Neuronal stem cell (in vitro differentiated cells): ENCODE measurements around the gene TP63.

Experiments used
- DNase-seq: peaks from one replicate; pipeline ENCODE4 v3.0.0-alpha.2; 2013; ENCODE audit warnings: low spot score
- H2AFZ ChIP-seq: one replicate; pipeline ENCODE4 v1.6.1; 2013; ENCODE audit warnings: mild to moderate bottlenecking, low read length, inconsistent platforms
- H2AK5ac ChIP-seq: 2 replicates; pipeline ENCODE4 v1.6.1; 2013; ENCODE audit warnings: low read depth, mild to moderate bottlenecking, inconsistent platforms, low read length, moderate library complexity, mixed read lengths
- H2BK120ac ChIP-seq: 2 replicates; pipeline ENCODE4 v1.6.1; 2013; ENCODE audit warnings: low read depth, mild to moderate bottlenecking, inconsistent platforms, low read length, moderate library complexity, mixed read lengths
- H2BK12ac ChIP-seq: one replicate; pipeline ENCODE4 v1.6.1; 2013; ENCODE audit warnings: low read length, inconsistent platforms
- H2BK15ac ChIP-seq: 2 replicates; pipeline ENCODE4 v1.6.1; 2013; ENCODE audit warnings: mild to moderate bottlenecking, low read length, inconsistent platforms, mixed read lengths
- H2BK5ac ChIP-seq: one replicate; pipeline ENCODE4 v1.6.1; 2013; ENCODE audit warnings: inconsistent platforms, mild to moderate bottlenecking, low read length, moderate library complexity
- H3K14ac ChIP-seq: one replicate; pipeline ENCODE4 v1.6.1; 2013; ENCODE audit warnings: low read length, inconsistent platforms
- H3K18ac ChIP-seq: 2 replicates; pipeline ENCODE4 v1.6.1; 2013; ENCODE audit warnings: low read length, inconsistent platforms
- H3K23ac ChIP-seq: 2 replicates; pipeline ENCODE4 v1.6.1; 2013; ENCODE audit warnings: low read depth, mild to moderate bottlenecking, mixed read lengths, low read length, inconsistent platforms; ENCODE audit not compliant: poor library complexity
- H3K27ac ChIP-seq: replicated peaks from 3 replicates; pipeline ENCODE4 v1.5.1; 2013; ENCODE audit warnings: low read length, inconsistent platforms
- H3K27me3 ChIP-seq, 3 experiments: 2 replicates each; pipeline ENCODE4 v1.6.1; 2013; ENCODE audit warnings: low read length in 3 of 3, mild to moderate bottlenecking in 2 of 3, inconsistent platforms in 1 of 3, low read depth in 1 of 3, mixed read lengths in 1 of 3, moderate library complexity in 1 of 3; ENCODE audit not compliant: control insufficient read depth in 3 of 3, insufficient read depth in 3 of 3
- H3K36me3 ChIP-seq, 2 donors: replicated peaks in 1 of 2; 2 replicates each; pipeline ENCODE4 v1.6.1; 2013; ENCODE audit warnings: low read length in 2 of 2; ENCODE audit not compliant: control insufficient read depth in 2 of 2, insufficient read depth in 2 of 2
- H3K4ac ChIP-seq: 2 replicates; pipeline ENCODE4 v1.6.1; 2013; ENCODE audit warnings: inconsistent platforms, mild to moderate bottlenecking, low read length, moderate library complexity
- H3K4me1 ChIP-seq, 2 donors: 1 replicate in 1 of 2; 2 replicates in 1 of 2; pipeline ENCODE4 v1.6.1; 2013; ENCODE audit warnings: low read length in 2 of 2, low read depth in 1 of 2; ENCODE audit not compliant: control insufficient read depth in 2 of 2, insufficient read depth in 1 of 2
- H3K4me2 ChIP-seq: one replicate; pipeline ENCODE4 v1.6.1; 2013; ENCODE audit warnings: mild to moderate bottlenecking, low read length, inconsistent platforms; ENCODE audit not compliant: insufficient read depth, poor library complexity, severe bottlenecking
- H3K4me3 ChIP-seq, 2 donors: 2 replicates each; pipeline ENCODE4 v1.5.1; 2013; ENCODE audit warnings: low read length in 2 of 2, mild to moderate bottlenecking in 2 of 2, inconsistent platforms in 1 of 2, moderate library complexity in 1 of 2
- H3K79me1 ChIP-seq: one replicate; pipeline ENCODE4 v1.6.1; 2013; ENCODE audit warnings: low read depth, mild to moderate bottlenecking, inconsistent platforms, low read length, moderate library complexity
- H3K9ac ChIP-seq: one replicate; pipeline ENCODE4 v1.6.1; 2013; ENCODE audit warnings: mild to moderate bottlenecking, low read depth, low read length, inconsistent platforms; ENCODE audit not compliant: poor library complexity
- H3K9me3 ChIP-seq, 2 donors: replicated peaks in 1 of 2; 2 replicates each; pipeline versions ENCODE3 to v1.6.1; 2013; ENCODE audit warnings: low read length in 2 of 2, mild to moderate bottlenecking in 2 of 2, inconsistent platforms in 1 of 2, low read depth in 1 of 2, mixed read lengths in 1 of 2, moderate library complexity in 1 of 2; ENCODE audit not compliant: control insufficient read depth in 2 of 2, insufficient read depth in 1 of 2
- H4K8ac ChIP-seq: one replicate; pipeline ENCODE4 v1.6.1; 2013; ENCODE audit warnings: low read depth, mild to moderate bottlenecking, inconsistent platforms, low read length, moderate library complexity
- H4K91ac ChIP-seq: one replicate; pipeline ENCODE4 v1.6.1; 2013; ENCODE audit warnings: low read length, low read depth, mild to moderate bottlenecking, inconsistent platforms; ENCODE audit not compliant: poor library complexity
- WGBS, 2 donors: extraction: QIAGEN DNeasy Blood & Tissue Kit; methylation state at CpG; one replicate each; pipeline ENCODE4 v1.1.7; 2013; ENCODE audit warnings: missing lambda C conversion rate in 2 of 2, mixed read lengths in 1 of 2; ENCODE audit not compliant: insufficient read length in 2 of 2, insufficient replicate concordance in 1 of 2; ENCODE audit errors: extremely low coverage in 2 of 2; 5-methylcytosine and 5-hydroxymethylcytosine counted together

TP63 gene

DNA sequence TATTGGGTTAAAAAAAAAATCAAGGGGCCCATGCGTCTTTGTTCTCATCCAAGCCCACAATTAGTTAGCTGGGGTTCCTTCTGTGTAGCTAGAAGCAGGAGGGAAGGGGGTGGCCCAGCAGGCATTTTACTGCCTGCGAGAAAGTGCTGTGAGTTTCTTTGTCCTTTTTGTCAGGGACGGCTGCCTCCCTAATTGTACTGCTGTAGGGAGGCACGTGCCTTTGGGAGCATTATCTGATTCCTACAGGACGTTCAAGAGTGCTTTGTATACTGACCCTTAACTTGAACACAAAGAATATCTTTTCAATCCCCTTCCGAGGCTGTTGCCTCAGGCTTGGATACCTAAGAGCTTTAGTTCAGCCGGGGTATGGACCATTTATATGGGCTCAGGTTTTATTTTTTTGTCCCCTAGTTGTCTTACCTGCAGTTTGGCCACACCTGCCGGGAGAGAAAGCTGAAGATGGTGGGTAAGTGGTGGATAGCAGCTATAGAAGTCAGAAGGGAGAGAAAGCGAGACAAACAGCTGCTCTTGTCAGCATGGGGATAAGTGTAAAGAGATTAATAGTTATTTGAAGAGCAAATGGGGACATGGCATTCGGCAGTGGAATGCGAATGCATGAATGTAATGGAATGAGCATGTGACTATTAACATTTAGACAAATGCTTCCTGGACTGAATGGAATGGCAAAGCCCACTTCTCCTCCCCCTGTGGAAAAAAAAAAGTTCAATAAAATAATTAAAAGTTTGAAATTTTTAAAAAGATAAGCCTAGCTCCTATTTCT lies 175.2 kb downstream of the TP63 start:
- no peak overlapping the region for H2BK15ac ChIP-seq
- H3K79me1 ChIP-seq = no peaks in the 10 kb centered on the region
- no peak overlapping the region for H4K8ac ChIP-seq
- no peak overlapping the region for H3K4me2 ChIP-seq
- H3K4me3 ChIP-seq = no peak overlapping the region
- DNase-seq = peak; percentile 71
- H4K91ac ChIP-seq = no peak overlapping the region
- no peak overlapping the region for H2BK120ac ChIP-seq
- no peak overlapping the region for H3K9ac ChIP-seq
- H2BK5ac ChIP-seq = no peak overlapping the region
- H3K4me1 ChIP-seq = peaks cover 7 to 8% of the 10 kb centered on the region in 2 donors
- no peak overlapping the region for H3K23ac ChIP-seq
- H3K9me3 ChIP-seq = no peaks in the 10 kb centered on the region
- H2AFZ ChIP-seq = peak overlapping the region; percentile 21
- no peak overlapping the region for H2BK12ac ChIP-seq
- H3K18ac ChIP-seq = no peak overlapping the region
- no peak overlapping the region for H3K27ac ChIP-seq
- H3K4ac ChIP-seq = no peak overlapping the region
- H3K27me3 ChIP-seq = peaks cover 7 to 82% (median 44%) of the 10 kb centered on the region in 3 experiments
- no peaks in the 10 kb centered on the region for H3K36me3 ChIP-seq
- H3K14ac ChIP-seq = no peak overlapping the region
- no peak overlapping the region for H2AK5ac ChIP-seq
- WGBS, 2 donors = no CpG with 5 or more reads among the region's 11 CpGs

DNA sequence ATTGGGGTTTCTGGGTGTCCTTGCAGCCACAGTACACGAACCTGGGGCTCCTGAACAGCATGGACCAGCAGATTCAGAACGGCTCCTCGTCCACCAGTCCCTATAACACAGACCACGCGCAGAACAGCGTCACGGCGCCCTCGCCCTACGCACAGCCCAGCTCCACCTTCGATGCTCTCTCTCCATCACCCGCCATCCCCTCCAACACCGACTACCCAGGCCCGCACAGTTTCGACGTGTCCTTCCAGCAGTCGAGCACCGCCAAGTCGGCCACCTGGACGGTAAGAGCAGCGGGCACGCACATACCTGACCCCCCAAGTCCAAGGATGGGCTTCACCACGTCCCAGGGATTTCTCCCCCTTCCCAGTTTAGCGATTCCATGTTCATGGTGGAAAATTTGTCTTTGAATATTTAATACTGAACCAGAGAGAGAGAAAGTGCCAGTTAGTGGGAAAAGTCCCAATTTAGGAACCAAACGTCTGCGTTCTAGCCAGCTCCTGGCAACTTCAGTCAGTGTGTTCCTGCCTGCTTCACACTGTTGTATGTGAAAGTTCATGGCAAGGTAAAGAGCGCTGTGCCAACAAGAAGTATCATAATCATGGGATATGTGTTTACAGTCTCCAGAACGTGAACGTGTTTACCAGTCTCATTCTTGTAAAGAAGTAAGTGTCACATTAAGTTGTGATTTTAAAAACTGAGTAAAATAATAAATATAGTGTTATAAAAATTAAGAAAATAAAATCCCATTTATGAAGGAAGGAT lies 177.2 kb downstream of the TP63 start:
- no peak overlapping the region for H3K27ac ChIP-seq
- no peak overlapping the region for H2BK120ac ChIP-seq
- no peak overlapping the region for H3K4ac ChIP-seq
- DNase-seq = no peak
- peak overlapping the region in 1 of 2 donors; percentile 62 for H3K4me3 ChIP-seq
- peak overlapping the region; percentile 47 for H3K9ac ChIP-seq
- no peaks in the 10 kb centered on the region for H3K79me1 ChIP-seq
- H2AFZ ChIP-seq = no peak overlapping the region
- H3K14ac ChIP-seq = peak overlapping the region; percentile 41
- peak overlapping the region; percentile 90 for H3K23ac ChIP-seq
- no peak overlapping the region for H3K4me2 ChIP-seq
- no CpG with 5 or more reads among the region's 29 CpGs for whole genome bisulfite sequencing, 2 donors
- peaks cover 7 to 8% of the 10 kb centered on the region in 2 donors for H3K4me1 ChIP-seq
- no peak overlapping the region for H4K8ac ChIP-seq
- H2BK15ac ChIP-seq = no peak overlapping the region
- H2AK5ac ChIP-seq = no peak overlapping the region
- H2BK12ac ChIP-seq = peak overlapping the region; percentile 59
- H3K18ac ChIP-seq = peak overlapping the region; percentile 55
- no peak overlapping the region for H2BK5ac ChIP-seq
- H3K9me3 ChIP-seq = no peaks in the 10 kb centered on the region
- no peak overlapping the region for H4K91ac ChIP-seq
- peaks cover 7 to 90% (median 35%) of the 10 kb centered on the region in 3 experiments for H3K27me3 ChIP-seq
- H3K36me3 ChIP-seq = no peaks in the 10 kb centered on the region

DNA sequence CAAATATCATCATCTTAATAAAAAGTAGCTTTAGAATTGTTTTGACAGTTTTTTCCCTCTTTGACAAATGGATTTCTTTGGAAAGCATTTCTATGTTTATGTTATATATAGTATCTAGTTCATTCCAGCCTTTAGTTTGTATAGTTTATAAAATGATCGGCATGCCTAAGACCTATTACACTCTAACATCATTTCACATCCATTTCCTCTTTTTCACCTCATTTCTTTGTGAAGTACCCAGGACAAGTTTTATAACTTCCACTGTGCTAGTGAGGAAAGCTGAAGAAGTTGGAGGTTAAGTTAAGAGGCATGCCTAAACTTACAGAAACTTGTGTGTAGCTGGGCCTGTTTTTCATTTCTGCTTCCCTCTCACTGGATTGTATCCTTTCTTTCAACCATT lies 178.4 kb downstream of the TP63 start:
- no peak overlapping the region for H3K4ac ChIP-seq
- no peak overlapping the region for H3K14ac ChIP-seq
- H3K36me3 ChIP-seq = no peaks in the 10 kb centered on the region
- WGBS, 2 donors = no CpG with 5 or more reads among the region's 1 CpG
- peaks cover 7 to 90% (median 28%) of the 10 kb centered on the region in 3 experiments for H3K27me3 ChIP-seq
- H2AFZ ChIP-seq = no peak overlapping the region
- no peak overlapping the region for H2BK5ac ChIP-seq
- no peak overlapping the region for H2BK120ac ChIP-seq
- no peak overlapping the region for H2BK12ac ChIP-seq
- peaks cover 8 to 10% of the 10 kb centered on the region in 2 donors for H3K4me1 ChIP-seq
- no peak overlapping the region for H3K23ac ChIP-seq
- H4K91ac ChIP-seq = no peak overlapping the region
- no peak for DNase-seq
- H2AK5ac ChIP-seq = no peak overlapping the region
- H4K8ac ChIP-seq = no peak overlapping the region
- no peak overlapping the region for H3K18ac ChIP-seq
- H3K9me3 ChIP-seq = no peaks in the 10 kb centered on the region
- H3K4me2 ChIP-seq = no peak overlapping the region
- H2BK15ac ChIP-seq = no peak overlapping the region
- no peak overlapping the region for H3K27ac ChIP-seq
- no peak overlapping the region for H3K4me3 ChIP-seq
- no peak overlapping the region for H3K9ac ChIP-seq
- H3K79me1 ChIP-seq = no peaks in the 10 kb centered on the region

DNA sequence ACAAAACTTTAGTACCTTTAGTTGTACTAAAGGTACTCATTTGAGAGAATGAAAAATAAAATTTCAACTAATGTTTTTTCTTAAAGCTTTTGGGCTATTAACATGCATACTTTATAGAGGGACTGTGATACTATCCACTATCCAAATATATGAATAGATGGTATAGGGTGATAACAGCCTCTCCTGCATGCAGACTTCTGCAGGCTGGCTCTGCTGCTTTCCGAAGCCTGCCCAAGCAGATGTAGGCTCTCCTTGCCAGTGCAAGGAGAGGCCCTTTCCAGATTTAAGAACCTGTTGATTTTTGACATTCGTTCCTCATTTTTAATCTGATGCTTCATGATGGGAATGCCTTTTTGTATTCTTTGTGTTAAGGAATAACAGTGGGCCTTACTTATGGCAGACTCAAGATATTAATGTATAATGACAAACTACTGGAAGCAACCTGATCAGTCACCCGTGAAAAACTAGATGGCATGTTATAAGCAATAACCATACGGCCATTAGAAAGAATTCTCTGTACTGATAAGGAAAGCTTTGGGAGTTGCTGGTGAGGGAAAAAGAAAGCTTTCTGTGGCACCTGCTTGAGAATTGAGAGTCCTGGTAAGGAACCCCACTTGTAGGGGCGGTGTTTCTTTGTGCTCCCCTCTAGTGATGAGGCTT lies 181.7 kb downstream of the TP63 start:
- no peak overlapping the region for H2AK5ac ChIP-seq
- no peak overlapping the region for H4K91ac ChIP-seq
- peaks cover 0 to 3% of the 10 kb centered on the region in 2 donors for H3K4me1 ChIP-seq
- no peak overlapping the region for H3K4ac ChIP-seq
- H3K27ac ChIP-seq = no peak overlapping the region
- no peak overlapping the region for H3K23ac ChIP-seq
- no peak overlapping the region for H3K4me3 ChIP-seq
- peaks cover 6 to 87% (median 16%) of the 10 kb centered on the region in 3 experiments for H3K27me3 ChIP-seq
- no peak overlapping the region for H2BK120ac ChIP-seq
- no peak overlapping the region for H4K8ac ChIP-seq
- H3K14ac ChIP-seq = no peak overlapping the region
- no peak overlapping the region for H2BK5ac ChIP-seq
- H3K4me2 ChIP-seq = no peak overlapping the region
- H3K9me3 ChIP-seq = no peaks in the 10 kb centered on the region
- no peak overlapping the region for H2BK15ac ChIP-seq
- DNase-seq = no peak
- no peaks in the 10 kb centered on the region for H3K79me1 ChIP-seq
- no peak overlapping the region for H2AFZ ChIP-seq
- no peak overlapping the region for H2BK12ac ChIP-seq
- no peak overlapping the region for H3K18ac ChIP-seq
- WGBS, 2 donors = no CpG with 5 or more reads among the region's 5 CpGs
- no peak overlapping the region for H3K9ac ChIP-seq
- no peaks in the 10 kb centered on the region for H3K36me3 ChIP-seq
